Endothelial cell of umbilical vein (primary cell): ENCODE measurements around the gene CPSF4. TPM values are rescaled to one million over a fixed set of nuclear protein-coding genes. Genes with fewer than 3 reads are reported as not detected.

Source experiments
- BruUV-seq: library from RNA; stranded (reverse); fragments of 400-500 nt; replicated peaks from 2 replicates; lab custom pipeline; 2021; lab: Mats Ljungman, UMichigan
- CTCF ChIA-PET: fragments of 300-600, 350-600 bp; sonication (Branson Sonifier 250); formaldehyde crosslinking; loops from one replicate; lab custom pipeline; 2021; ENCODE audit warnings: antibody characterized with exemption, inconsistent platforms; lab: Charles Lee
- POLR2A ChIA-PET: fragments of 300-600, 350-600 bp; sonication (Branson Sonifier 250); formaldehyde crosslinking; loops from one replicate; lab custom pipeline; 2021; ENCODE audit warnings: antibody characterized with exemption, inconsistent platforms; lab: Charles Lee
- DNase-seq: peaks from one replicate; pipeline ENCODE4 v3.0.0-alpha.2; 2011; ENCODE audit warnings: low read depth, low spot score
- FAIRE-seq: peaks from 2 replicates; lab custom pipeline; 2011; peaks lifted over from hg19 to GRCh38; lab: Jason Lieb, UNC
- H2AFZ ChIP-seq: 2 replicates; pipeline ENCODE4 v1.6.0; 2012; ENCODE audit warnings: low read depth, low read length, control low read depth, inconsistent platforms
- H3K27ac ChIP-seq: 2 replicates; pipeline ENCODE4 v1.5.1; 2011; ENCODE audit warnings: low read depth, mild to moderate bottlenecking, control low read depth, low read length, moderate library complexity; ENCODE audit not compliant: insufficient read depth
- H3K27me3 ChIP-seq, 2 experiments: 2 replicates each; pipeline versions ENCODE4 v1.6.0 to v1.6.1; 2011; ENCODE audit warnings: low read length in 2 of 2, mixed read lengths in 1 of 2; ENCODE audit not compliant: control insufficient read depth in 2 of 2, insufficient read depth in 2 of 2
- H3K36me3 ChIP-seq, 2 experiments: 2 replicates in 1 of 2; 3 replicates in 1 of 2; pipeline ENCODE4 v1.5.1; 2011; ENCODE audit warnings: low read length in 2 of 2, mild to moderate bottlenecking in 1 of 2, moderate library complexity in 1 of 2; ENCODE audit not compliant: control insufficient read depth in 2 of 2, insufficient read depth in 2 of 2; ENCODE audit errors: extremely low read depth in 1 of 2
- H3K4me1 ChIP-seq: 3 replicates; pipeline ENCODE4 v1.5.1; 2011; ENCODE audit warnings: mild to moderate bottlenecking, low read length; ENCODE audit not compliant: control insufficient read depth, insufficient read depth; ENCODE audit errors: extremely low read depth
- H3K4me2 ChIP-seq: 2 replicates; pipeline ENCODE4 v1.6.1; 2011; ENCODE audit warnings: low read length, control low read depth, mixed read lengths; ENCODE audit not compliant: insufficient read depth
- H3K4me3 ChIP-seq, 3 experiments: fragments of 200-600 bp in 1 of 3; sonication (generic), shearing (Covaris generic) in 1 of 3; replicated peaks in 1 of 3; 2 replicates each; pipeline ENCODE4 v1.5.1; 2011 to 2016; ENCODE audit warnings: control low read depth in 3 of 3, low read length in 3 of 3, mild to moderate bottlenecking in 2 of 3, inconsistent platforms in 1 of 3, low read depth in 1 of 3, moderate library complexity in 1 of 3; ENCODE audit not compliant: insufficient read depth in 1 of 3
- H3K79me2 ChIP-seq: 2 replicates; pipeline ENCODE4 v1.6.0; 2012; ENCODE audit warnings: low read length, inconsistent platforms; ENCODE audit not compliant: control insufficient read depth, insufficient read depth
- H3K9ac ChIP-seq: replicated peaks from 2 replicates; pipeline ENCODE3; 2011; ENCODE audit warnings: low read length, control low read depth; ENCODE audit not compliant: insufficient read depth; ENCODE audit errors: extremely low read depth
- H3K9me1 ChIP-seq: replicated peaks from 3 replicates; pipeline ENCODE4 v1.6.0; 2011; ENCODE audit warnings: mild to moderate bottlenecking, low read length; ENCODE audit not compliant: control insufficient read depth, insufficient read depth; ENCODE audit errors: extremely low read depth
- H3K9me3 ChIP-seq: replicated peaks from 2 replicates; pipeline ENCODE4 v1.5.1; 2012; ENCODE audit warnings: low read length, inconsistent platforms; ENCODE audit not compliant: control insufficient read depth, insufficient read depth
- H4K20me1 ChIP-seq: replicated peaks from 2 replicates; pipeline ENCODE3; 2011; ENCODE audit warnings: mild to moderate bottlenecking, low read length; ENCODE audit not compliant: control insufficient read depth, insufficient read depth; ENCODE audit errors: extremely low read depth
- EZH2 ChIP-seq: IDR thresholded peaks from 2 replicates; pipeline ENCODE4 v1.6.1; 2012; ENCODE audit warnings: borderline replicate concordance, low read depth, mild to moderate bottlenecking, moderate library complexity, low read length, inconsistent platforms; ENCODE audit not compliant: severe bottlenecking
- GATA2 ChIP-seq: IDR thresholded peaks from 2 replicates; pipeline ENCODE4 v1.7.0; 2011; ENCODE audit warnings: low read depth, mild to moderate bottlenecking, moderate library complexity, mixed read lengths, low read length; ENCODE audit not compliant: insufficient read length, insufficient read depth
- JUN ChIP-seq: IDR thresholded peaks from 2 replicates; pipeline ENCODE4 v1.6.1; 2011; ENCODE audit warnings: borderline replicate concordance, low read depth; ENCODE audit not compliant: insufficient read length, insufficient read depth
- MYC ChIP-seq: IDR thresholded peaks from one replicate; pipeline ENCODE4 v1.6.1; 2011; ENCODE audit warnings: mild to moderate bottlenecking, low read depth, low read length
- POLR2A ChIP-seq: IDR thresholded peaks from 2 replicates; pipeline ENCODE4 v1.6.1; 2012; ENCODE audit warnings: low read depth, mild to moderate bottlenecking, control low read depth, low read length
- POLR2AphosphoS5 ChIP-seq: IDR thresholded peaks from 2 replicates; pipeline ENCODE4 v1.6.1; 2012; ENCODE audit warnings: low read depth, mild to moderate bottlenecking, control low read depth, low read length, moderate library complexity; ENCODE audit not compliant: insufficient read depth
- dilution Hi-C: fragments of 300-500 bp; cut with MboI; formaldehyde crosslinking; loops from one replicate; pipeline ENCODE4 v1.15.0; 2019; ENCODE audit warnings: low sequenced_read_pairs; ENCODE audit not compliant: extremely low pct_ligation_motif_present
- intact Hi-C: fragments of 100-400 bp; cut with micrococcal nuclease; formaldehyde crosslinking; loops from one replicate; pipeline ENCODE4 v1.10.0; 2022
- polyA plus RNA-seq, 4 experiments: library from polyadenylated mRNA; depleted of rRNA in 3 of 4; stranded (reverse) in 3 of 4; unstranded in 1 of 4; fragments of >200 nt; gene quantifications; 2 replicates each; pipeline versions ENCODE4 v1.2.1 to v1.2.3, GENCODE V29; 2011 to 2012; ENCODE audit warnings: missing spikeins in 1 of 4
- total RNA-seq: library from RNA; stranded (reverse); gene quantifications from 2 replicates; pipeline ENCODE4 v1.2.3, GENCODE V29; 2021
- TF ChIP-seq, protein P1 (sequence below): IDR thresholded peaks from 2 replicates; pipeline ENCODE4 v1.6.1; 2011; ENCODE audit not compliant: insufficient read depth, insufficient read length

Gene CPSF4
- total and polyA plus RNA-seq, 2 donors (not counting 3 experiments of a cell fraction or from before 2014, with no cell fraction given): 51.5 to 53.0 TPM

DNA sequence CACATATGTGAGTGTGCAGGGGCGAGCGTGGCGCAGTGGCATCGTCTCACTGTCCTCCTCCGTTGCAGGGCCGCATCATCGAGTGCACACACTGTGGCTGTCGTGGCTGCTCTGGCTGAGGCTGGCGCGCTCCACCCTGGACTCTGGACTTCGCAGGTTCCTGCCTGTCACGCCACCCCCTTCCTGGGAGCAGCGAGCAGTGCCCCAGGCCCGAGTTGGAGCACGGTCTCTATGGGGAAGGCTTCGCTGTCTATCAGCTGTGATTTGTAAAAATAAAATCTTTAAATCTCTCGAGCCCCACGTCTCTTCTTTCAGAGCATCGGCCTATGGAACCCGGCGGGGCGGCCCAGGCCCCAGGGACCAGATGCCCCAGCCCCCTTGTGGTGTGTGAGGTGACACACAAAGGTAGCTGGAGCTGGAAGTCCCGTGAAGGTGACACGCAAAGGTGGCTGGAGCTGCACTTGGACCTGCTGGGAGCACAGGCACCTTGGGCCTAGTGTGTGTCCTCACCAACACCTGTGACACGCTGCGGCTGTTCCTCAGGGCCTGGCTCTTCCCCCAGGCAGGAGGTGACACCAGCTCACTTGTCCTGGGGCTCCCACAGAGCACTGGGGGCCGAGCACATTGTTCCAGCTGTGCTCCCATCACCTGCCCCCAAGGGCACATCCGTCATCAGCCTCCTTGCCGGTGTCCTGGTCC lies 19.3 kb upstream of the CPSF4 start:
- DNase-seq: no peak
- Histone ChIP-seq H3K9ac (no peak overlapping the region), H3K9me3 (no peaks in the 10 kb centered on the region), H3K27me3 (no peaks in the 10 kb centered on the region), H3K4me3 (no peak overlapping the region), H3K79me2 (peaks cover 2% of the 10 kb centered on the region), H3K4me2 (no peak overlapping the region), H4K20me1 (peaks cover 3% of the 10 kb centered on the region), H3K27ac (no peak overlapping the region), H3K36me3 (peaks cover 12 to 40% of the 10 kb centered on the region in 2 experiments), H3K9me1 (no peaks in the 10 kb centered on the region), H2AFZ (no peak overlapping the region), H3K4me1 (no peaks in the 10 kb centered on the region)
- no TSS peak for BruUV-seq
- no peak for FAIRE-seq
- CTCF ChIA-PET: interaction anchor here (1.2 to 1.4 kb wide), 2 partner anchors 14 to 55 kb away, joined by 3 read pairs; no protein-coding TSS in a partner anchor
- POLR2A ChIA-PET: interaction anchor here (0.6 kb wide), 1 partner anchor 9 kb away, joined by 3 read pairs; no protein-coding TSS in a partner anchor
- intact Hi-C loops (no loop called here), dilution Hi-C loops (no loop called here)
- no peak for TF ChIP-seq EZH2
- no peak for TF ChIP-seq MYC
- TF ChIP-seq GATA2: no peak
- TF ChIP-seq POLR2A: no peak
- TF ChIP-seq, protein P1, sequence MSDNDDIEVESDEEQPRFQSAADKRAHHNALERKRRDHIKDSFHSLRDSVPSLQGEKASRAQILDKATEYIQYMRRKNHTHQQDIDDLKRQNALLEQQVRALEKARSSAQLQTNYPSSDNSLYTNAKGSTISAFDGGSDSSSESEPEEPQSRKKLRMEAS: no peak
- TF ChIP-seq JUN: no peak
- TF ChIP-seq POLR2AphosphoS5: no peak
